GM21619 (cell line): ENCODE results near the gene PCDH12.

ENCODE experiments used
- ATAC-seq: cut with Tn5 transposase; IDR thresholded peaks from one replicate; pipeline ENCODE4 v1.9.1; 2021; ENCODE audit not compliant: unreplicated experiment

Gene PCDH12

GRCh38 chr5:141958113-141958512 lies at the start of gene PCDH12:
TSS of gene PCDH12 (minus strand) at chr5:141958202. CDS start at chr5:141957851, 351 bp downstream.
- ATAC-seq = no peak

- ATAC-seq = no peak
Observed at GRCh38 chr5:142007237-142007544, 49.2 kb upstream of the PCDH12 start.

- ATAC-seq = no peak
Observed at GRCh38 chr5:142006363-142007236, 48.6 kb upstream of the PCDH12 start.

DNA sequence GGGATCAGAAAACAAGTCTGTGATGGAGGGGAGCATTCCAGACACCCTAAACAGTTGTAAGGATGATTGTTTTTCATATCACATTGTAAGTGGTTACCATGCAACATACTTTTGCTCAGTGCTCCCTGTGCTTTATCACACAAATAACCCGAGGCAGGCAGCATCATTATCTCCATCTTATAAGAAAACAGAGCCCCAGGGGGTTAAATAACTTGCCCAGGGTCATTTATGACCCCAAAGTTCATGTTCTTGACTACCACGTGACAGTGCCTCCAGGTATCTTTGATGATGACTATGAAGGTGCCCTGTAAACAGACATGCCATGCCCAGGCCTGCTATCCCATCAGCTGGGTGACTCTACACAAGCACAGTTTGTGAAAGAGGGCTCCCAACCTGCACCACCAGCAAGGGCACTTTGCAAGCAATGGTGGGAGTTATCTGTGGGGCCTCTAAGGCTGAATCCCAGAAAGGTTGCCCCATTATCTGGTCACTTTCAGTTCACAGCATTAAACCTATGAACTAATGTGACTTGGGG lies 45.3 kb upstream of the PCDH12 start:
- ATAC-seq = no peak

- no peak for ATAC-seq
Observed at GRCh38 chr5:142000704-142001484, 42.9 kb upstream of the PCDH12 start.

DNA sequence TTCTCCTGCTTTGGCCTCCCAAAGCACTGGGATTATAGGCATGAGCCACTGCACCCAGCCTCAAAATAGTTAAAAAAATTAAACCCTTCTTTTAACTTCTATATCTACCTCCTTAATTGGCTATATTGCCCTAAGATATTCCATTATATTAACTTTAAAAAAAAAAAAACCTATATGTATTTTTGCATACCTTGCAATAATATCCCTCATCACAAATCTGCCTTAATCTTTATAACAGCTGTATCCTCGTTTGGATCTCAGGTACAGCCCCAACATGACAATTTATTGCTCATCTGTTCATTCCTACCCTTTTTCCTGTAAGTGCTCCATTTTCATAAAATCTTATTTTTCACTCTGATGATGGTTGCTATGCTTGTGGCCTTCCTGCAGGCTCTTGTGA lies 42.2 kb upstream of the PCDH12 start:
- ATAC-seq = no peak

GRCh38 chr5:141997358-141997960 lies 39.5 kb upstream of the PCDH12 start:
- no peak for ATAC-seq

- no peak for ATAC-seq
Observed at GRCh38 chr5:141995656-141996055, 37.7 kb upstream of the PCDH12 start.

- no peak for ATAC-seq
Observed at GRCh38 chr5:141994511-141995136, 36.6 kb upstream of the PCDH12 start.

DNA sequence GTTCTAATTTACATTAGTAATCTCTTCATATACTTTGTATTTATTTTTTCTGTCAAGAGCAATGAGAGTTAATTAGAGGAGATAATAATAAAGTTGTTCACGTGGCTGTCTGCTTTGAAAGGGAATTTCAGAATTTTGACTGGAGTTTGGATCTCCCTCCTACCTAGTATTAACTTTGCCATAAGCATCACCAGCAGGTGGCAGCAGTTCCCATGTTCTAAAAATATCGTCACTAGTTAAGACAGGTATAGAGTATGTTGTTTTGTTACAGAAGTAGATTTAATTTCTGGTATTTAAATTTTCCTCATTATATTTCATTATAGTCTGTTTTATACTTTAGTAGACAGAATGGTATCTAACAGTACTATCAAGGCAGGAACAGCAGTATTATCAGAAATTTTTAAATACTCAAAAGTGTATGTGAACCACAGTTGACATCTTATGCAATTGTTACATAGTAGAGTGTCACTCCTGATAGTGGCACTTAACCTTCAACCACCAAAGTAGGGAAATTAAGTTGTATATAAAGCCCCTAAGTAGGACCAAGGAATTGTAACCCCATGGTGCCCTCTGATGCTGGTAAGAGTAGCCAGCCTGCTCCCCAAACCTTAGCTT lies 34.5 kb upstream of the PCDH12 start:
- no peak for ATAC-seq

- ATAC-seq = no peak
Observed at GRCh38 chr5:141989720-141990119, 31.7 kb upstream of the PCDH12 start.

DNA sequence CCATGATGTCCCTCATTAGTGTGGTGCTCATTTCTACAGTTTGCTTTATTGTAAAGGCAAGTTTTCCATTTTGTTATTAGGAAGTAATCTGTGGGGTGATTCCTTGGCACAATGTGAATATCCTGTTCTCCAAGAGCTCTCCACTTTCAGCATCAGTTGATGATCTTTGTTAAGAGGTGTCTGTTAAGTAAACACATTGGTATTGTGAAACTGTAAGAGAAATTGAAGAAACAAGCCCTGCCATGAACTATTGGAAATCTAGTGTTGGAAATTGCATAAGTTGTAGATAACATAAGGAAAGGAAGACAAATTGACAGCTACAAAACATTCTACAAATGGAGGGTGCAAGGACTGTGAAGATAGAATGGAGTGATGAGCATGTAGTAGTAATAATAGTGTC lies 28.1 kb upstream of the PCDH12 start:
- no peak for ATAC-seq

- ATAC-seq = no peak
Observed at GRCh38 chr5:141982626-141983025, 24.6 kb upstream of the PCDH12 start.

DNA sequence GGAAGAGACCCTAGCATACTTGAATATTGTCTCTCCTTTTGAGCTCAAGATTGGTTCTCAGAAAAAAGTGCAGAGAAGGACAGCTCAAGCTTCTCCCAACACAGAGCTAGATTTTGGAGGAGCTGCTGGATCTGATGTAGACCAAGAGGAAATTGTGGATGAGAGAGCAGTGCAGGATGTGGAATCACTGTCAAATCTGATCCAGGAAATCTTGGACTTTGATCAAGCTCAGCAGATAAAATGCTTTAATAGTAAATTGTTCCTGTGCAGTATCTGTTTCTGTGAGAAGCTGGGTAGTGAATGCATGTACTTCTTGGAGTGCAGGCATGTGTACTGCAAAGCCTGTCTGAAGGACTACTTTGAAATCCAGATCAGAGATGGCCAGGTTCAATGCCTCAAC lies 20.4 kb upstream of the PCDH12 start:
- ATAC-seq = no peak

DNA sequence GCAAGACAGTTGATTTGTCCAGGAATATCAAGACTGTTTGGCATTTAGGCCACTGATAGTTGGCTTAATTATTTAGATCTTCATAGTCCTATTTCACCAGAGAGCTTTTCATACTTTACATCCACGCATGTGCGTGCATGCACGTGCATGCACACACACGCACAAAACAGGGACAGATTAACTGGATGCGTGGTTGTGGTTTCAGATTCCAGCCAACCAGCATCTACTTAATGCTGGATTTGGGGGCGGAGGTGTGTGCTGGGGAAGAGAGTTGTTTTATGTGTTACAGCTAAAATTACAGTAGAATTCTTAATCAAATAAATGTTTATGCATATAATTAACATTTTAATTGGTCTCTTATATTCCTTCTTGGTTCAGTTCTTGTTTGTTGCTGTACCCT lies 18.2 kb upstream of the PCDH12 start:
- ATAC-seq = no peak

GRCh38 chr5:141973871-141974595 lies 16.0 kb upstream of the PCDH12 start:
- no peak for ATAC-seq

DNA sequence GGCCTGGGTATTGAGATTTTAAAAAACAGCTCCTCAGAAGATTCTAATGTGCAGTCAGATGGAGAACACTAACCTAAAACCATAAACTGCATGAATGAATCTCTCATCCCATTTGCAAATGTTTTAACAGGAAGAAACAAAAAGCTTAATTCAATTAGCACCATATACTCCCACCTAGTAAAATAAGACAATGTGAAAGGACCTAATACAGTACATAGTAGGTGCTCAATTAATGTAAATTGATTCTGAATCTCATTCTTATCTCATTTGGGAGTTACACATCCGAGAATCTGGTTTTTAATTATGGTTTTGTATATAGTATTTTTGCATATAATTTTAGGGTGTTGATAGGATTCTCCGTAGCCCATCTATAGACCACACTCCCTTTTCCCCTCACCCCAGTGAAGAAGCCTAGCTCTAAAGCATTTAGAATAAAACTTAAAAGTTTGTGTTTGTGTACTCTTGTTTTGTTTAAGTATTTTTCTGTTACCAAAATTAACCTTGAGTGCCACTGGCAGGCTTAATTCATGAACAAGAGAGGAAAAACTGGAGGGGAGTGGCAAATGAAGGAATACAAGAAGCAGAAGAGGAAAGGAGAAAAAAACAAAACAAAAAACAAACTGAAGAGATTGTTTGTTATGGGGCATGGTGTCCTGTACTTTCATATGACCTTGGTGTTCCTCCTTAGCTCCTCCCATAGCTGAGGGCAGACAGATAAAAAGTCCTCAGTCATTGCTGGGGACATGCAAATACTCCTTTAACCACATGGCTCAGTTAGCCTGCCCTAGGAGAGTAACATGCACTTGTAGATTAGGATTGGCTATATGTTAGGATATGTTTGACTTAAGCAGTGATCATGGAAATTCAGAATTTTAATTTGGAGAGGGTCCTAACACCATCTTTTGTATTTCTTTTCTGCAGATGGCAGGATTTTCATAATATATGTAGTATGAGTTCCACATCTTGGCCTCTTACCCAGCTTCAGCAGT lies 12.1 kb upstream of the PCDH12 start:
- ATAC-seq = peak; percentile 58

DNA sequence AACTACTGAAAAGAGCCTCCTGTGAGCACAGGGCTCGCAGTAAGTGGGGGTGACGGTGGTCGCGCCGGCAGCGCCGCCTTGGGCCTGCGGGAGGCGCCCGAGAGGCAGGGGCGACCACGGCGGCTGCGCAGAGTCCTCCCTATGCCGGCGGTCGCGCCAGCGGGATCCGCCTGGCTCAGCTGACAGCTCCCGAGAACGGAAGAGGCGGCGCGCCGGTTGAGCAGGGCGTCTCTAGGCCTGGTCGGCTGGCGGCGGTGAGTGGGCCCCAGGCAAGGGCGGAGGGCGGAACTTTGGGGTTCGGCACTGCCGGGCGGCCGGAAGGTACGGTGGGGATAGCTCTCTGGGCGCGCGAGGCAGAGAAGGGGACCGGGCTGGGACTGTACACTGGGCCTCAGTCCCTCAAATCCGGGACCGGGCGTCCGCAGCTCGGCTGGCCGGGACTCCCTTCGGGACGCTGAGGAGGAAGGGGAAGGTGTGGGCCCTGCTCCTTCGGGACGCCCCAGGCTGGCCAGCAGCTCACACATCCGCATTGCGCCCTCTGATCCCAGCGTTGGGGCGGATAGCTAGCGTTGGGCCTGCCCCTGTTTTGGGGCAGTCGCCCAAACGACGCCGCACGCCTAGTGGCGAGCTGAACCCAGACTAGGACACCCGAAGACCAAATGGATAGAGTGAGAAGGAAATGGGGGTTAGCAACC lies 11.1 kb upstream of the PCDH12 start, which contains the start of gene RNF14:
TSS of gene RNF14 (plus strand) at position 192 of the 695 bp plus-strand sequence. CDS start 4,484 bp downstream, outside the sequence.
- ATAC-seq = peak; percentile 89
